ENCODE data around the gene SCFD2.

Gene SCFD2

GRCh38 chr4:53195815-53196661 lies 169.8 kb downstream of the SCFD2 start:
- in situ Hi-C loops (cut with MboI; ENCODE audit: low sequenced_read_pairs) = loop anchor here (25.0 kb wide), 2 partner anchors 616 to 1016 kb away; no protein-coding TSS in a partner anchor

- in situ Hi-C loops (cut with MboI; ENCODE audit: low sequenced_read_pairs) = loop anchor here (25.0 kb wide), 2 partner anchors 618 to 1018 kb away; no protein-coding TSS in a partner anchor
These were observed 171.1 kb downstream of the SCFD2 start for GRCh38 chr4:53194727-53195126.

GRCh38 chr4:53193111-53193510 lies 172.8 kb downstream of the SCFD2 start:
- in situ Hi-C loops (cut with MboI; ENCODE audit: low sequenced_read_pairs) = loop anchor here (25.0 kb wide), 2 partner anchors 619 to 1019 kb away; no protein-coding TSS in a partner anchor

GRCh38 chr4:53192496-53192895 lies 173.4 kb downstream of the SCFD2 start:
- in situ Hi-C loops (cut with MboI; ENCODE audit: low sequenced_read_pairs) = loop anchor here (25.0 kb wide), 2 partner anchors 620 to 1020 kb away; no protein-coding TSS in a partner anchor

- in situ Hi-C loops (cut with MboI; ENCODE audit: low sequenced_read_pairs) = loop anchor here (25.0 kb wide), 2 partner anchors 620 to 1020 kb away; no protein-coding TSS in a partner anchor
These were observed 173.9 kb downstream of the SCFD2 start for GRCh38 chr4:53191997-53192396.

- in situ Hi-C loops (cut with MboI; ENCODE audit: low sequenced_read_pairs) = loop anchor here (25.0 kb wide), 2 partner anchors 623 to 1023 kb away; no protein-coding TSS in a partner anchor
These were observed 176.8 kb downstream of the SCFD2 start for GRCh38 chr4:53189011-53189410.

- in situ Hi-C loops (cut with MboI; ENCODE audit: low sequenced_read_pairs) = loop anchor here (25.0 kb wide), 2 partner anchors 625 to 1025 kb away; no protein-coding TSS in a partner anchor
These were observed 179.0 kb downstream of the SCFD2 start for GRCh38 chr4:53186714-53187358.

GRCh38 chr4:53185869-53186585 lies 179.8 kb downstream of the SCFD2 start:
- in situ Hi-C loops (cut with MboI; ENCODE audit: low sequenced_read_pairs) = loop anchor here (25.0 kb wide), 2 partner anchors 626 to 1026 kb away; no protein-coding TSS in a partner anchor

GRCh38 chr4:53183754-53184153 lies 182.1 kb downstream of the SCFD2 start:
- in situ Hi-C loops (cut with MboI; ENCODE audit: low sequenced_read_pairs) = loop anchor here (25.0 kb wide), 2 partner anchors 629 to 1029 kb away; no protein-coding TSS in a partner anchor

- in situ Hi-C loops (cut with MboI; ENCODE audit: low sequenced_read_pairs) = loop anchor here (25.0 kb wide), 2 partner anchors 635 to 1035 kb away; no protein-coding TSS in a partner anchor
These were observed 188.1 kb downstream of the SCFD2 start for GRCh38 chr4:53177751-53178150.

- in situ Hi-C loops (cut with MboI; ENCODE audit: low sequenced_read_pairs) = loop anchor here (25.0 kb wide), 2 partner anchors 637 to 1037 kb away; no protein-coding TSS in a partner anchor
These were observed 190.2 kb downstream of the SCFD2 start for GRCh38 chr4:53175640-53176039.

GRCh38 chr4:53174823-53175222 lies 191.0 kb downstream of the SCFD2 start:
- in situ Hi-C loops (cut with MboI; ENCODE audit: low sequenced_read_pairs) = loop anchor here (25.0 kb wide), 2 partner anchors 637 to 1037 kb away; no protein-coding TSS in a partner anchor

GRCh38 chr4:53173576-53173975 lies 192.3 kb downstream of the SCFD2 start:
- in situ Hi-C loops (cut with MboI; ENCODE audit: low sequenced_read_pairs) = no loop called here

- in situ Hi-C loops (cut with MboI; ENCODE audit: low sequenced_read_pairs) = no loop called here
These were observed 194.1 kb downstream of the SCFD2 start for GRCh38 chr4:53171797-53172196.

- in situ Hi-C loops (cut with MboI; ENCODE audit: low sequenced_read_pairs) = no loop called here
These were observed 195.9 kb downstream of the SCFD2 start for GRCh38 chr4:53169695-53170617.

GRCh38 chr4:53168228-53168627 lies 197.6 kb downstream of the SCFD2 start:
- in situ Hi-C loops (cut with MboI; ENCODE audit: low sequenced_read_pairs) = no loop called here

GRCh38 chr4:53162969-53163368 lies 202.9 kb downstream of the SCFD2 start:
- in situ Hi-C loops (cut with MboI; ENCODE audit: low sequenced_read_pairs) = no loop called here

- in situ Hi-C loops (cut with MboI; ENCODE audit: low sequenced_read_pairs) = no loop called here
These were observed 204.0 kb downstream of the SCFD2 start for GRCh38 chr4:53161787-53162433.
